ENCODE measurements around the gene ZNF740.

ZNF740 gene

DNA sequence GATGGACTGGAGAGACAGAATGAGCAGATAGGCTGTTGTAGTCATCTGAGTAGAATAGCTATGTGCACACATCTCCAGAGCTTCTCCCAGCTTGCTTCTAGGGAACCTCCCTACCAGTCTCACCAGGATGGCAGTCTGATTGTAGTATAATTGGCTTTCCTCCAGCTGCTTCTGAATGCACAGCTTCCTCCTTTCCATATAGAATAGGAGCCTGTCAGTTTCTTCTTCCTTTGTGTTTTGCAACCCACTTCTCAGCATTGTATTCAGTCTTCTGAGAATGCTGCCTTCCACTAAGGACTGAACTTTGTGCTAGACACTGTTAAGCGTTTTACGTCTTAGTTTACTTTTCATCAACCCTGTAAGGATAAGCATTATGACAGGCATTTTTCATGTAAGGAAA is 2.4 kb downstream of the ZNF740 start:
- H3K36me3 Mint-ChIP-seq (ENCODE audit: low read depth): peaks cover 59% of the 10 kb centered on the region
- no peak overlapping the region for H3K27ac Mint-ChIP-seq
- no peaks in the 10 kb centered on the region for H3K9me3 Mint-ChIP-seq
- peak overlapping the region; percentile 85 for H3K4me3 Mint-ChIP-seq
- H3K4me1 Mint-ChIP-seq (ENCODE audit: low read depth): peaks cover 50% of the 10 kb centered on the region
- H3K27me3 Mint-ChIP-seq: no peaks in the 10 kb centered on the region

- Mint-ChIP-seq H3K4me1 (ENCODE audit: low read depth) (peaks cover 43% of the 10 kb centered on the region), H3K27ac (no peak overlapping the region), H3K4me3 (no peak overlapping the region), H3K9me3 (no peaks in the 10 kb centered on the region), H3K27me3 (no peaks in the 10 kb centered on the region), H3K36me3 (ENCODE audit: low read depth) (peaks cover 72% of the 10 kb centered on the region)
Measured at GRCh38 chr12:53184828-53185227, 4.3 kb downstream of the ZNF740 start.

GRCh38 chr12:53185582-53186153 is 5.1 kb downstream of the ZNF740 start:
- Mint-ChIP-seq H3K27ac (peak overlapping the region; percentile 54), H3K4me3 (no peak overlapping the region), H3K36me3 (ENCODE audit: low read depth) (peaks cover 72% of the 10 kb centered on the region), H3K9me3 (no peaks in the 10 kb centered on the region), H3K27me3 (no peaks in the 10 kb centered on the region), H3K4me1 (ENCODE audit: low read depth) (peaks cover 45% of the 10 kb centered on the region)

DNA sequence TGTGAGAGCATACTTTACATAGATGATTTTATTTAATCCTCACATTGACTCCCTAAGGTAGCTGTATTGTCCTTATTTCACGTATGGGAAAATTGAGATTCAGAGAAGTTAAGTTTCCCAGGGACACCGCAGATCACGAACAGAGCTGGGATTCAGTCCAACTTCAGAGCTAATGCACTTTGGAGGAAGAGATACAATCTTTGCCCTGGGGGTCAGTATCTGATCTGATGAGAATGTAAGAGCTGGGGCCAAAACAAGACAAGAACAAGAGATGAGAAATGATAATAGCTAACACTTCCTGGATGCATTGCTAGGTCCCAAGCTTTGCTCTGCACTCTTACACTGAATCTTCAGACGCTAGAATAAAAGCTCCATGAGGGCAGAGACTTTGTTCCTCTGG is 6.2 kb downstream of the ZNF740 start:
- no peak overlapping the region for H3K4me3 Mint-ChIP-seq
- H3K36me3 Mint-ChIP-seq (ENCODE audit: low read depth): peaks cover 77% of the 10 kb centered on the region
- H3K4me1 Mint-ChIP-seq (ENCODE audit: low read depth): peaks cover 37% of the 10 kb centered on the region
- H3K9me3 Mint-ChIP-seq: no peaks in the 10 kb centered on the region
- no peak overlapping the region for H3K27ac Mint-ChIP-seq
- H3K27me3 Mint-ChIP-seq: no peaks in the 10 kb centered on the region

- Mint-ChIP-seq H3K9me3 (no peaks in the 10 kb centered on the region), H3K36me3 (ENCODE audit: low read depth) (peaks cover 75% of the 10 kb centered on the region), H3K27ac (peak overlapping the region; percentile 12), H3K4me1 (ENCODE audit: low read depth) (peaks cover 32% of the 10 kb centered on the region), H3K27me3 (no peaks in the 10 kb centered on the region), H3K4me3 (no peak overlapping the region)
Measured at GRCh38 chr12:53187145-53187899, 6.8 kb downstream of the ZNF740 start.

GRCh38 chr12:53190108-53190729 is 9.7 kb downstream of the ZNF740 start:
- H3K27ac Mint-ChIP-seq: no peak overlapping the region
- peaks cover 9% of the 10 kb centered on the region for H3K4me1 Mint-ChIP-seq (ENCODE audit: low read depth)
- no peaks in the 10 kb centered on the region for H3K27me3 Mint-ChIP-seq
- H3K36me3 Mint-ChIP-seq (ENCODE audit: low read depth): peaks cover 70% of the 10 kb centered on the region
- H3K9me3 Mint-ChIP-seq: no peaks in the 10 kb centered on the region
- H3K4me3 Mint-ChIP-seq: no peak overlapping the region

DNA sequence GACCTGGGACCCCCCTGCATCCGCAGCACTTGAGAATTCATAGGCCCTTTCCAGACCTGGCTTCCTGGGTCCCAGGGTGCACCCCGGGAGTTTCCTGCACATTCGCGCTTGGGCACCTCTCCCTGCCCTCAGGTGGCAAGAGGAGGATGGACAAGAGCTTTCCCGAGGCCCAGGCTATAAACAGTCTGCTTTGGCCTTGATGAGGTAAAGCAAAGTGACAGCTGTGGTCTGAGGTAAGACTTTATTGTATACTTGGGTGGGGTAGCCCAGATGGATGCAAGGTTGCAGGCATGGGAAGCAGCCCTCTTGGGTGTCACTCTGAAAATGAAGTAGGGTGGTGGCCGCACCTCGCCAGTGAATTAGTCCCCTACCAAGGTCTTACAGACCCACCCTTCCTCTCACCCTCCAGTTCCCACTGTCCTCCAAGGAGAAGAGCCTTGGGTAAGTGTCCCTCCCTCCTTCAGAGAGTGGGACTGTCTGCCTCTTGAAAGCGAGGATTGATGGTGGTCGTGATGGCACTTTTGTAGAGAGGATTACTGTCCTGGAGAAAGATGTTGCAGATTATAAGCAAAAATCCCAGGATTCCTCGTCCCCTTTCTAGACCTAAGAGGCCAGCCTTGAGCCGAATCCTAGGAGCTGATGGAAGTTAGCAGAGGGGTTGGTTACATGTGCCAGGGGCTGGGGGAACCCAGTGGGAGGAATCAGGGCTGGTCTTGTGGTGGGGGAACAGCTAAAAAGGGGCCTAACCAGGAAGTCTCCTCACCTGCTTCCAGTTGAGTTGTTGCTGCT is 10.8 kb downstream of the ZNF740 start:
- H3K27me3 Mint-ChIP-seq: no peaks in the 10 kb centered on the region
- no peaks in the 10 kb centered on the region for H3K9me3 Mint-ChIP-seq
- H3K4me1 Mint-ChIP-seq (ENCODE audit: low read depth): peaks cover 9% of the 10 kb centered on the region
- H3K27ac Mint-ChIP-seq: peak overlapping the region; percentile 45
- no peak overlapping the region for H3K4me3 Mint-ChIP-seq
- H3K36me3 Mint-ChIP-seq (ENCODE audit: low read depth): peaks cover 61% of the 10 kb centered on the region

DNA sequence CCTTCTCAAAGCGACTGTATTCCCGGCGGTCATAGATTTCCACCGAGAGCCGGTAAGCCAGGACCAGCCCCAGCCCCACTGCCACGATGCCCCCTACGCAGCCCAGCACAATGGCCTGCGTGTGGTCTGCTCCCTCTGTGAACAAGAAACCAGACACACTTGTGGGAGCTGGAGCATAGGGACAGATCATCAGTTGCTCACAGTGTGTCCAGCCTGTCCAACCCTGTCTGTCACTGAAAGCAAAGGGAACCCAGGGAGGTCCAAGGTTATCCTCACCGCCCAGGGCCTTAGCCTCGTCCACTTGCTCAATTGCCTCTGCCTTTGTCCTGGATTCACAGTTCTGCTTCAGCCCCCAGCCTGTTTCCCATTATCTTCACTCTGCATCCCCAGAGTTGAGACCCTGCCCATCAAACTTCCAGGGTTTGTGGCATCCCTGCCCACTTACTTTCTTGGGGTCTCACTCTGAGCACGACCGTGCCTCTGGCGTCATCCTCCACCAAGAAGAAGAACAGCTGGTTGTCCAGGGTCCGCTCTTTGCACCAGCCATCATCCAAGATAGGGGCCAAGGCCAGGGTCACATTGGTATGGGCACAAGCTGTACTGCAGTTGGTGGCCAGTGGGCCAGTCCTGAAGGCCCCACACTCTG is 11.5 kb downstream of the ZNF740 start:
- Mint-ChIP-seq H3K27me3 (no peaks in the 10 kb centered on the region), H3K27ac (no peak overlapping the region), H3K36me3 (ENCODE audit: low read depth) (peaks cover 61% of the 10 kb centered on the region), H3K9me3 (no peaks in the 10 kb centered on the region), H3K4me3 (no peak overlapping the region), H3K4me1 (ENCODE audit: low read depth) (peaks cover 10% of the 10 kb centered on the region)

GRCh38 chr12:53192531-53193021 is 12.1 kb downstream of the ZNF740 start:
- Mint-ChIP-seq H3K27me3 (no peaks in the 10 kb centered on the region), H3K4me1 (ENCODE audit: low read depth) (peaks cover 14% of the 10 kb centered on the region), H3K9me3 (no peaks in the 10 kb centered on the region), H3K27ac (no peak overlapping the region), H3K4me3 (no peak overlapping the region), H3K36me3 (ENCODE audit: low read depth) (peaks cover 59% of the 10 kb centered on the region)

DNA sequence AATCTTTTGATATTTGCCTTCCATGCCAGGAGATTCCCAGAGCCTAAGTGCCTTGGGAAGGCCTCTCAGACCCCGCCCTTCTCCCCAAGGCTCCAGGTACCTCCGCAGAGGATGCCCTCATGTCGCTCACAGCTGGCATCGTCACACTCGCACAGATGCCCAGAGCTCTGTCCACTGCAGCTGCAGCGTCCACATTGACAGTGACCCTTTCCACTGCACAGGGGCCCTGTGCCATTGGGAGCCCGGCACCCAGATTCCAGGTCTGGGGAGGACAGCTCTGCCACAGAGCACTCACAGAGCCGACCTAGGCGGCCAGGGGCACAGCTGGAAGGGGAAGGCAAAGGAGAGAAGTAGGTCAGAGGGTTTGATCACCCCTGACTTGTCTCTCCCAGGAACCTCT is 12.5 kb downstream of the ZNF740 start:
- no peaks in the 10 kb centered on the region for H3K9me3 Mint-ChIP-seq
- no peaks in the 10 kb centered on the region for H3K27me3 Mint-ChIP-seq
- no peak overlapping the region for H3K4me3 Mint-ChIP-seq
- H3K4me1 Mint-ChIP-seq (ENCODE audit: low read depth): peaks cover 17% of the 10 kb centered on the region
- H3K27ac Mint-ChIP-seq: no peak overlapping the region
- peaks cover 54% of the 10 kb centered on the region for H3K36me3 Mint-ChIP-seq (ENCODE audit: low read depth)

DNA sequence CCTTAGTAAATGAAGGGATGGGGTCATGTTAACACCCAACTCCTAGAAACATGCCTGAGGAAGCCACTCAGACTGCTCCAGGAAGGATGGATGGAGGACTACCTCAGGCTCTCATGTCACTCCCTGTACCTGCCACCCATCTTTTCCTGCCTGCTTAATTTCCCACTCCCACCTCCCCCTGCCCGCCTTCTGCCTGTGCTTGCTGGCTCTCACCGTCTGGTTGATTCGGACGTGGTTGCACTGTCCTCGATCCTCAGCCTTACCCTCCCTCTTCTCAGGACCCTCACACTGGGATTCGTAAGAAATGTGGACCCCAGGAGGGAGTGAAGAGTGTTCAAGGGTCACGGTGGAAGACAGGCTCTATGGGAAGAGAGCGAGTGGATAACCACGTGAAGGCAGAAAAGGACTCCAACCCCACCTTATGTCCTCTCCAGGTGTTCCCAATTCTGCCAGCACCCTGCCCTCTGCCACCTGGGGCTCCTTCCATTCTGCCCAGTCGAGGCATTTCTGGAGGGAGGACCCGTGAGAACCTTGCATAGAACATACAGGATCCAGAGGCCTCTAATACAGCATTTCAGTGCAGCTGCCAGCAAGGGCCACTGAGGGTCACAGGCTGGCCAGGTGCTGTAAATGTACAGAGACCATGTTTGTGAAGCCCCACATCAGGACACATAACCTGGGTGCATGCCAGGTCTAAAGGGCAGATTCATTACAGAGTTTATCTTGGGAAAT is 13.6 kb downstream of the ZNF740 start:
- H3K4me3 Mint-ChIP-seq: no peak overlapping the region
- no peaks in the 10 kb centered on the region for H3K9me3 Mint-ChIP-seq
- peaks cover 28% of the 10 kb centered on the region for H3K4me1 Mint-ChIP-seq (ENCODE audit: low read depth)
- H3K27me3 Mint-ChIP-seq: no peaks in the 10 kb centered on the region
- H3K27ac Mint-ChIP-seq: no peak overlapping the region
- H3K36me3 Mint-ChIP-seq (ENCODE audit: low read depth): peaks cover 43% of the 10 kb centered on the region

DNA sequence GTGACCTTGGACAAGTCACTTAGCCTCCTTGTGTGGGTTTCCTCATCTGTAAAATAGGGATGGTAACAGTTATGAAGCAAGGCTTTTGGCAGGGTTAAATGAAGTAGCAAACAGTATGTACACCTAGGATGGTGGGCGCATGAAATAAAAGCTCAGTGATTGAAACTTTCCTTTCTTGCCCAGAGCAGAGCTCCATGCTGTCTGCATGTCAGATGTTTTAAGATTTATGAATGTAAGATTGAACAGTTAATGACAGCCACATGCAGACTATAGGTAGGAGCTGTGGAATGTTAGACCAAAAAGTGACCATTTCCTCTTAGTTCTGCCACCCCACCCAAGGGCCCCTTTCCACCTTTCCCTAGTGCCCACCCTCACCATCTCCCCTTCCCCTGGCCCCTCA is 14.5 kb downstream of the ZNF740 start:
- Mint-ChIP-seq H3K36me3 (ENCODE audit: low read depth) (peaks cover 46% of the 10 kb centered on the region), H3K27ac (no peak overlapping the region), H3K9me3 (no peaks in the 10 kb centered on the region), H3K4me1 (ENCODE audit: low read depth) (peaks cover 30% of the 10 kb centered on the region), H3K27me3 (no peaks in the 10 kb centered on the region), H3K4me3 (no peak overlapping the region)

- Mint-ChIP-seq H3K9me3 (no peaks in the 10 kb centered on the region), H3K4me1 (ENCODE audit: low read depth) (peaks cover 34% of the 10 kb centered on the region), H3K27ac (no peak overlapping the region), H3K4me3 (no peak overlapping the region), H3K27me3 (no peaks in the 10 kb centered on the region), H3K36me3 (ENCODE audit: low read depth) (peaks cover 50% of the 10 kb centered on the region)
Measured at GRCh38 chr12:53195516-53196420, 15.2 kb downstream of the ZNF740 start.
